Keratinocyte (primary cell): Measurements from ENCODE around the gene PLEKHG5. TPM values are rescaled to one million over a fixed set of nuclear protein-coding genes. Genes with fewer than 3 reads are reported as not detected.

Source experiments
- DNase-seq: peaks from one replicate; pipeline ENCODE4 v3.0.0-alpha.2; 2011; ENCODE audit warnings: low read depth, missing footprints, low spot score
- FAIRE-seq: peaks from 2 replicates; lab custom pipeline; 2011; peaks lifted over from hg19 to GRCh38; lab: Jason Lieb, UNC
- H2AFZ ChIP-seq: 2 replicates; pipeline ENCODE4 v1.6.0; 2012; ENCODE audit warnings: low read length, control low read depth, inconsistent platforms; ENCODE audit not compliant: control insufficient read depth
- H3K27ac ChIP-seq: 2 replicates; pipeline ENCODE4 v1.5.1; 2011; ENCODE audit warnings: low read length; ENCODE audit not compliant: control insufficient read depth, insufficient read depth
- H3K27me3 ChIP-seq: 3 replicates; pipeline ENCODE4 v1.6.0; 2011; ENCODE audit warnings: low read length; ENCODE audit not compliant: control insufficient read depth, insufficient read depth; ENCODE audit errors: extremely low read depth
- H3K36me3 ChIP-seq, 2 experiments: 2 replicates in 1 of 2; 3 replicates in 1 of 2; pipeline ENCODE4 v1.5.1; 2011; ENCODE audit warnings: low read length in 2 of 2, mild to moderate bottlenecking in 1 of 2; ENCODE audit not compliant: control insufficient read depth in 2 of 2, insufficient read depth in 2 of 2; ENCODE audit errors: extremely low read depth in 1 of 2
- H3K4me1 ChIP-seq: 3 replicates; pipeline ENCODE4 v1.5.1; 2011; ENCODE audit warnings: low read length; ENCODE audit not compliant: control insufficient read depth, insufficient read depth; ENCODE audit errors: extremely low read depth
- H3K4me2 ChIP-seq: 3 replicates; pipeline ENCODE4 v1.6.0; 2011; ENCODE audit warnings: low read depth, low read length; ENCODE audit not compliant: control insufficient read depth, insufficient read depth; ENCODE audit errors: extremely low read depth
- H3K4me3 ChIP-seq, 3 experiments: fragments of 200-600 bp in 1 of 3; sonication (generic) in 1 of 3; 2 replicates in 2 of 3; 3 replicates in 1 of 3; pipeline ENCODE4 v1.5.1; 2011 to 2016; ENCODE audit warnings: low read length in 3 of 3, mild to moderate bottlenecking in 3 of 3, control low read depth in 2 of 3, inconsistent platforms in 1 of 3, low read depth in 1 of 3, mixed read lengths in 1 of 3, mixed run types in 1 of 3, moderate library complexity in 1 of 3; ENCODE audit not compliant: control insufficient read depth in 2 of 3, insufficient read depth in 2 of 3; ENCODE audit errors: extremely low read depth in 1 of 3
- H3K79me2 ChIP-seq: 2 replicates; pipeline ENCODE4 v1.6.0; 2012; ENCODE audit warnings: low read length; ENCODE audit not compliant: control insufficient read depth, insufficient read depth
- H3K9ac ChIP-seq: 3 replicates; pipeline ENCODE4 v1.6.0; 2011; ENCODE audit warnings: low read length; ENCODE audit not compliant: control insufficient read depth, insufficient read depth; ENCODE audit errors: extremely low read depth
- H3K9me1 ChIP-seq: 3 replicates; pipeline ENCODE4 v1.6.0; 2011; ENCODE audit warnings: low read length; ENCODE audit not compliant: control insufficient read depth, insufficient read depth; ENCODE audit errors: extremely low read depth
- H3K9me3 ChIP-seq: 2 replicates; pipeline ENCODE4 v1.5.1; 2012; ENCODE audit warnings: low read depth, low read length; ENCODE audit not compliant: control insufficient read depth
- H4K20me1 ChIP-seq: 3 replicates; pipeline ENCODE4 v1.6.0; 2011; ENCODE audit warnings: low read length; ENCODE audit not compliant: control insufficient read depth, insufficient read depth; ENCODE audit errors: extremely low read depth
- CTCF ChIP-seq, 3 experiments: IDR thresholded peaks in 1 of 3; conservative IDR thresholded peaks in 1 of 3; optimal IDR thresholded peaks in 1 of 3; 2 replicates in 2 of 3; 3 replicates in 1 of 3; pipeline versions ENCODE3 to v1.5.1; 2011; ENCODE audit warnings: low read length in 3 of 3, mild to moderate bottlenecking in 3 of 3, moderate library complexity in 2 of 3, control low read depth in 1 of 3, inconsistent platforms in 1 of 3; ENCODE audit not compliant: insufficient read depth in 2 of 3; ENCODE audit errors: extremely low read depth in 1 of 3
- EZH2 ChIP-seq: IDR thresholded peaks from one replicate; pipeline ENCODE4 v1.6.1; 2012; ENCODE audit warnings: inconsistent platforms, mild to moderate bottlenecking, low read length, moderate library complexity
- dilution Hi-C: fragments of 300-500 bp; cut with MboI; formaldehyde crosslinking; loops from one replicate; pipeline ENCODE4 v1.7.0; 2020; ENCODE audit warnings: low sequenced_read_pairs; ENCODE audit not compliant: extremely low pct_ligation_motif_present
- polyA plus RNA-seq, 5 experiments: library from polyadenylated mRNA; depleted of rRNA in 3 of 5; stranded (reverse) in 3 of 5; stranded (forward) in 1 of 5; unstranded in 1 of 5; fragments of >200 nt; gene quantifications; 1 replicate in 1 of 5; 2 replicates in 3 of 5; 3 replicates in 1 of 5; pipeline versions ENCODE4 v1.2.1 to v1.2.3, GENCODE V29; 2011 to 2012; ENCODE audit warnings: missing spikeins in 2 of 5, low read depth in 1 of 5, low replicate concordance in 1 of 5

PLEKHG5 gene
- polyA plus RNA-seq, 1 donor (not counting 4 experiments of a cell fraction or from before 2014, with no cell fraction given): 11.8 TPM

- DNase-seq: no peak
- no peaks in the 10 kb centered on the region for H3K9me3 ChIP-seq
- no peaks in the 10 kb centered on the region for H3K36me3 ChIP-seq
- no peak for FAIRE-seq
- no peaks in the 10 kb centered on the region for H3K79me2 ChIP-seq
- no peak overlapping the region for H3K9ac ChIP-seq
- no peak overlapping the region for H3K27ac ChIP-seq
- H4K20me1 ChIP-seq: no peaks in the 10 kb centered on the region
- H3K4me2 ChIP-seq: no peak overlapping the region
- H2AFZ ChIP-seq: no peak overlapping the region
- H3K4me3 ChIP-seq: no peak overlapping the region
- H3K9me1 ChIP-seq: no peaks in the 10 kb centered on the region
- dilution Hi-C loops: no loop called here
- no peaks in the 10 kb centered on the region for H3K4me1 ChIP-seq
- no peak for TF ChIP-seq EZH2
- peaks cover 4% of the 10 kb centered on the region for H3K27me3 ChIP-seq
These were observed 21.4 kb upstream of the PLEKHG5 start for GRCh38 chr1:6512908-6513280.

- Histone ChIP-seq H3K27ac (no peak overlapping the region), H3K9me1 (no peaks in the 10 kb centered on the region), H3K36me3 (no peaks in the 10 kb centered on the region), H3K4me3 (no peak overlapping the region), H3K4me2 (no peak overlapping the region), H3K79me2 (no peaks in the 10 kb centered on the region), H2AFZ (no peak overlapping the region), H3K4me1 (no peaks in the 10 kb centered on the region), H3K9ac (no peak overlapping the region), H3K9me3 (no peaks in the 10 kb centered on the region), H3K27me3 (peaks cover 4% of the 10 kb centered on the region), H4K20me1 (no peaks in the 10 kb centered on the region)
- dilution Hi-C loops: no loop called here
- FAIRE-seq (no peak), DNase-seq (no peak)
- TF ChIP-seq EZH2 (no peak), CTCF (optimal IDR thresholded peaks at IDR 0.05 in 1 of 3, IDR thresholded peaks at IDR 0.05 in 1 of 3, conservative IDR thresholded peaks at IDR 0.05 in 1 of 3; ENCODE audit: extremely low read depth in 1 of 3, insufficient read depth in 2 of 3, low read length in 3 of 3) (no peak)
These were observed 20.9 kb upstream of the PLEKHG5 start for GRCh38 chr1:6512245-6512907.
